ENCODE data around the gene FABP7. TPM values are rescaled to one million over a fixed set of nuclear protein-coding genes. Genes with fewer than 3 reads are reported as not detected.

FABP7 gene
- total RNA-seq, 4 donors from 2014 or later: 0.48 to 0.55 TPM; not detected in 2

- Histone ChIP-seq H3K9me3 (no peaks in the 10 kb centered on the region), H3K4me3 (no peak overlapping the region), H3K27me3 (no peaks in the 10 kb centered on the region), H3K36me3 (peaks cover 0 to 14% (median 5%) of the 10 kb centered on the region in 4 donors), H3K4me1 (peaks cover 0 to 11% (median 2%) of the 10 kb centered on the region in 4 donors), H3K27ac (no peak overlapping the region)
- WGBS, 2 donors (ENCODE audit: low coverage in 1 of 2): 51 to 70% methylated on average over 2 of the region's 2 CpGs
- no peak for DNase-seq
- intact Hi-C loops (cut with DNase I; ENCODE audit: low total_unique reads): no loop called here
- in situ Hi-C loops (cut with MboI; ENCODE audit: low pct_ligation_motif_present in 1 of 4, low pct_unique_long_range_greater_than_20kb in 1 of 4, low sequenced_read_pairs in 3 of 4): no loop called here
- TF ChIP-seq POLR2A (IDR thresholded peaks at IDR 0.05) (no peak), CTCF (IDR thresholded peaks at IDR 0.05) (no peak), EP300 (IDR thresholded peaks at IDR 0.05; ENCODE audit: low read depth) (no peak)
Measured at GRCh38 chr6:122809691-122810090, 30.2 kb downstream of the FABP7 start.

GRCh38 chr6:122810189-122810588 lies 30.7 kb downstream of the FABP7 start:
- in situ Hi-C loops (cut with MboI; ENCODE audit: low pct_ligation_motif_present in 1 of 4, low pct_unique_long_range_greater_than_20kb in 1 of 4, low sequenced_read_pairs in 3 of 4) (no loop called here), intact Hi-C loops (cut with DNase I; ENCODE audit: low total_unique reads) (no loop called here)
- Histone ChIP-seq H3K9me3 (no peaks in the 10 kb centered on the region), H3K27me3 (no peaks in the 10 kb centered on the region), H3K4me3 (no peak overlapping the region), H3K27ac (no peak overlapping the region), H3K4me1 (peaks cover 0 to 11% (median 2%) of the 10 kb centered on the region in 4 donors), H3K36me3 (peaks cover 0 to 10% (median 3%) of the 10 kb centered on the region in 4 donors)
- 33 to 34% methylated on average over 1 of the region's 1 CpG for WGBS, 2 donors (ENCODE audit: low coverage in 1 of 2)
- no peak for DNase-seq
- TF ChIP-seq POLR2A (IDR thresholded peaks at IDR 0.05) (no peak), POLR2AphosphoS5 (IDR thresholded peaks at IDR 0.05) (no peak), CTCF (IDR thresholded peaks at IDR 0.05) (no peak)

GRCh38 chr6:122817358-122817757 lies 37.8 kb downstream of the FABP7 start:
- Histone ChIP-seq H3K27me3 (no peaks in the 10 kb centered on the region), H3K4me1 (no peaks in the 10 kb centered on the region), H3K27ac (no peak overlapping the region), H3K4me3 (no peak overlapping the region), H3K9me3 (no peaks in the 10 kb centered on the region), H3K36me3 (no peaks in the 10 kb centered on the region)
- intact Hi-C loops (cut with DNase I; ENCODE audit: low total_unique reads) (no loop called here), in situ Hi-C loops (cut with MboI; ENCODE audit: low pct_ligation_motif_present in 1 of 4, low pct_unique_long_range_greater_than_20kb in 1 of 4, low sequenced_read_pairs in 3 of 4) (no loop called here)
- WGBS, 2 donors (ENCODE audit: low coverage in 1 of 2): 82 to 100% methylated on average over 1 to 2 of the region's 2 CpGs
- no peak for DNase-seq
- TF ChIP-seq CTCF (IDR thresholded peaks at IDR 0.05) (no peak), EP300 (IDR thresholded peaks at IDR 0.05; ENCODE audit: low read depth) (no peak), POLR2AphosphoS5 (IDR thresholded peaks at IDR 0.05) (no peak), POLR2A (IDR thresholded peaks at IDR 0.05) (no peak)

GRCh38 chr6:122817766-122818165 lies 38.2 kb downstream of the FABP7 start:
- no peaks in the 10 kb centered on the region for H3K36me3 ChIP-seq
- TF ChIP-seq POLR2AphosphoS5 (IDR thresholded peaks at IDR 0.05) (no peak), CTCF (IDR thresholded peaks at IDR 0.05) (no peak), EP300 (IDR thresholded peaks at IDR 0.05; ENCODE audit: low read depth) (no peak), POLR2A (IDR thresholded peaks at IDR 0.05) (no peak)

More at GRCh38 chr6:122817766-122818165, 38.2 kb downstream of the FABP7 start:
- intact Hi-C loops (cut with DNase I; ENCODE audit: low total_unique reads): no loop called here
- Histone ChIP-seq H3K9me3 (no peaks in the 10 kb centered on the region), H3K4me1 (no peaks in the 10 kb centered on the region), H3K27ac (no peak overlapping the region), H3K4me3 (no peak overlapping the region), H3K27me3 (no peaks in the 10 kb centered on the region)
- WGBS, 2 donors (ENCODE audit: low coverage in 1 of 2): 56 to 71% methylated on average over 4 of the region's 4 CpGs
- DNase-seq: no peak
- in situ Hi-C loops (cut with MboI; ENCODE audit: low pct_ligation_motif_present in 1 of 4, low pct_unique_long_range_greater_than_20kb in 1 of 4, low sequenced_read_pairs in 3 of 4): no loop called here

Measured in transverse colon (tissue), 4 donors.